BLaER1 (cell line): ENCODE data around the gene SORBS2.
A peak's percentile ranks its signal among the peaks of the same experiment; 100 is the strongest.

Experiments
- H3K27ac ChIP-seq: shearing (Covaris generic); formaldehyde crosslinking; 2 replicates; pipeline ENCODE4 v1.8.1; 2022
- H3K27me3 ChIP-seq: shearing (Covaris generic); formaldehyde crosslinking; 2 replicates; pipeline ENCODE4 v1.8.1; 2022
- H3K36me3 ChIP-seq: shearing (Covaris generic); formaldehyde crosslinking; 2 replicates; pipeline ENCODE4 v1.8.1; 2022
- H3K4me1 ChIP-seq: shearing (Covaris generic); formaldehyde crosslinking; 2 replicates; pipeline ENCODE4 v1.8.1; 2022
- H3K4me2 ChIP-seq: shearing (Covaris generic); formaldehyde crosslinking; 2 replicates; pipeline ENCODE4 v1.8.1; 2022
- H3K4me3 ChIP-seq: shearing (Covaris generic); formaldehyde crosslinking; 2 replicates; pipeline ENCODE4 v1.8.1; 2022
- H3K9ac ChIP-seq: shearing (Covaris generic); formaldehyde crosslinking; 2 replicates; pipeline ENCODE4 v1.8.1; 2022
- H3K9me3 ChIP-seq: shearing (Covaris generic); formaldehyde crosslinking; 2 replicates; pipeline ENCODE4 v1.8.1; 2022
- H4K20me1 ChIP-seq: shearing (Covaris generic); formaldehyde crosslinking; 2 replicates; pipeline ENCODE4 v1.8.1; 2022
- Cebpa-rat ChIP-seq: shearing (Covaris generic); IDR thresholded peaks from 2 replicates; pipeline ENCODE4 v1.8.1; 2022

The SORBS2 gene

DNA sequence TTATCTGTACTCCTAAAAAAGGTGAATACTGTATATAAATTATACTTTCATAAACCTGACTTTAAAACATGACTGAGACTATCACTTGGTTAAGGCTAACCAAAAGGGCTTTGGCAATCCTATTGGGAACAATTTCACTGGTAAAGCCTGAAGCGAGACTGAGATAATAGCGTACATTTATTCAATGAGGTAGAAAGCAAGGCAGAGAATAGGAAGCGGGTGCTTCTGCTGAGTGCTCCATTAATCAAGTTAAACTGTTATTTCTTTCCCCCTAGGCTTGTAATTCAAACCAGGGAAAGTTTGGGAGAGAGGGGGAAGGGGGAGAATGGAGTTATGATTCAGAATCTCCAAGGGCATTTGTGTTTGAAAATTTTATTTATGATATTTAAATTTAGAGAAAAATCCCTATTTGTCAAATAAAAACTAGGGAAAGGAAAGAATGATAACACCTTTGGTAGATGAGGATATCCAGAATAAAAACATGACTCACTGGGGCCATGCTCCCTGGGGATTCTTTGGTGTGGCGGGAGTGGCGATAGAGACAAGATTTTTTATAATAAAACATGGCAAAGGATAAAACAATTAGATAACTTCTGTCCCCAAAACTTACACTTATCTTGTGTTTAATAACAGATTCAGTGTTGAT, 34.6 kb upstream of the SORBS2 start:
- Histone ChIP-seq H3K4me1 (no peaks in the 10 kb centered on the region), H3K9me3 (peaks cover 11% of the 10 kb centered on the region), H3K27ac (no peak overlapping the region), H3K36me3 (no peaks in the 10 kb centered on the region), H3K27me3 (no peaks in the 10 kb centered on the region), H3K4me3 (no peak overlapping the region), H4K20me1 (no peaks in the 10 kb centered on the region), H3K4me2 (no peak overlapping the region), H3K9ac (no peak overlapping the region)
- TF ChIP-seq Cebpa-rat = no peak

DNA sequence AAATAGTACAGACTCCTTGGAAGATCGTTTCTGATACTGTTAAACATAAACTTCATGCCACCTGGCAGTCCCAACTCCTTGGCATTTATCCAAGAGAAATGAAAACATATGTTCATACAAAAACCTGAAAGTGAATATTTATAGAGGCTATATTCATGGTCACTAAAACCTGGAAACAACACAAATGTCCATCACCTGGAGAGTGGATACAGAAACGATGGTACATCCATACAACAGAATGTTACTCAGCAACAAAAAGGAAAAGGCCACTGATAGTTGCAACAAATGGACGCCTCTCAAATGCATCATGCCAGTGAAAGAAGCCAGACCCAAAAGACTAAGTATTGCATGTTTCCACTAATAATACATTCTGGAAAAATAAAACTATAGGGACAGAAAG, 34.0 kb upstream of the SORBS2 start:
- H4K20me1 ChIP-seq = no peaks in the 10 kb centered on the region
- H3K4me2 ChIP-seq = no peak overlapping the region
- no peak overlapping the region for H3K27ac ChIP-seq
- H3K4me1 ChIP-seq = no peaks in the 10 kb centered on the region
- TF ChIP-seq Cebpa-rat = no peak
- H3K9ac ChIP-seq = no peak overlapping the region
- H3K27me3 ChIP-seq = no peaks in the 10 kb centered on the region
- no peak overlapping the region for H3K4me3 ChIP-seq
- H3K36me3 ChIP-seq = no peaks in the 10 kb centered on the region
- H3K9me3 ChIP-seq = peaks cover 7% of the 10 kb centered on the region

DNA sequence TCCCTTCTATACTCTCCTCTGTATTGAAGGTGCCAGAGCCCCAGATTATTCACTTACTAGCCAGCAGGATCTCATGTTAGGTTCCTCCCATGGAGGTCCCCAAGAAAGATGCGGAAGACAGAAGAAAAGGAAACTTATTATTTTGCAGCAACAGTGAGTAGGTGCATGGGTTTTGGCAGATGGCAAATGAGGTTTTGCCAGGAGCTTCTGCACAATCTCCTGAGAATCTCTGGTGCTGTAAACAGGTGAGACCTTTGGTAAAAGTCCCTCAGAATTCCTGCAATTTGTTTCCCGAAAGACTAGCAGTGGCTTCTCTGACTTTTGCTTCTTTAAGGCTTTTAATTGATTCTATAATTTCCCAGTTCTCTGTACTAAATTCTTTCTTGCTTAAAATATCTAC, 29.5 kb upstream of the SORBS2 start:
- Histone ChIP-seq H3K36me3 (no peaks in the 10 kb centered on the region), H3K27ac (no peak overlapping the region), H3K9ac (no peak overlapping the region), H3K9me3 (no peaks in the 10 kb centered on the region), H3K4me3 (no peak overlapping the region), H3K27me3 (no peaks in the 10 kb centered on the region), H3K4me2 (no peak overlapping the region), H3K4me1 (peaks cover 15% of the 10 kb centered on the region), H4K20me1 (no peaks in the 10 kb centered on the region)
- TF ChIP-seq Cebpa-rat = no peak

DNA sequence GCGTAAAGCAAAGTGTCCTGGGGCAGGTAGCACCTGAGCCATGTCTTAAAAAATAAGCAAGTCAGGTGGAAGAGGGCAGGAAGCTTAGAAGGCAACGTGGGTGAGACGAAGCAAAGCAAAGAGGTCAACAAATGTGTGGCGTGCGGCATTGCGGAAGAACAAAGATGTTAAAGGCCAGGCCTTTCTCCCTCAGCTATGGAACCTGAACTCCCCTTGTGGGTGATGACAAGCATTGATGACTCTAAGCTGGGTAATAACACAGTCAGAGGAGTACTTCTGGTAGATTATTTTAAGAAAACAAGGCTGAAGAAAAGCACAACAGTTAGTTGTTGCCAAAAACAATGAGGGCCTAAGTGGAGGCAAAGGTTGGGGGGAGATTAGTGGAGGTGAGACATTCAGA, 29.0 kb upstream of the SORBS2 start:
- no peaks in the 10 kb centered on the region for H3K9me3 ChIP-seq
- H3K4me1 ChIP-seq = peaks cover 20% of the 10 kb centered on the region
- H3K4me3 ChIP-seq = no peak overlapping the region
- no peaks in the 10 kb centered on the region for H4K20me1 ChIP-seq
- H3K36me3 ChIP-seq = no peaks in the 10 kb centered on the region
- H3K27ac ChIP-seq = no peak overlapping the region
- no peak overlapping the region for H3K9ac ChIP-seq
- no peak overlapping the region for H3K4me2 ChIP-seq
- H3K27me3 ChIP-seq = no peaks in the 10 kb centered on the region
- TF ChIP-seq Cebpa-rat = no peak

DNA sequence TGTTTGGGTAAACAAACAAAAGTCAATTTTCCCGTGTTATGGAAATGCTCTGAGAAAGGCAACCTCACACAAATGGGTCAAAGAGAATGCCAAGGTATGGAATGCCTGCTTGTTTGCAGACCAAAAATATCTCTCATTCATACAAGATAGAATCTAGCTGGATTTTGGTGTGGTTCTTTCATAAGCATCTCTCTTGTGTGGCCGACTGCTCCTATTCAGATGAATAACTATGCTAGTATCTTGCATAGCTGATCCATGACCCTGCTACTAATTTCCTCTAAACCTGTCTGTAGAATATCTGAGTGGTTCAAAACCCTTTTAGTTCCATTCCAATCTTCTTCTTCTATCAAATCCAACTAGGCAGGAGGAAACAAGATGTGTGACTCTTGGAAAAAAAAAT, 28.2 kb upstream of the SORBS2 start:
- TF ChIP-seq Cebpa-rat = no peak
- Histone ChIP-seq H3K9ac (no peak overlapping the region), H3K4me3 (no peak overlapping the region), H3K27me3 (no peaks in the 10 kb centered on the region), H3K4me1 (peaks cover 22% of the 10 kb centered on the region), H3K27ac (no peak overlapping the region), H3K36me3 (no peaks in the 10 kb centered on the region), H3K4me2 (no peak overlapping the region), H3K9me3 (no peaks in the 10 kb centered on the region), H4K20me1 (no peaks in the 10 kb centered on the region)

DNA sequence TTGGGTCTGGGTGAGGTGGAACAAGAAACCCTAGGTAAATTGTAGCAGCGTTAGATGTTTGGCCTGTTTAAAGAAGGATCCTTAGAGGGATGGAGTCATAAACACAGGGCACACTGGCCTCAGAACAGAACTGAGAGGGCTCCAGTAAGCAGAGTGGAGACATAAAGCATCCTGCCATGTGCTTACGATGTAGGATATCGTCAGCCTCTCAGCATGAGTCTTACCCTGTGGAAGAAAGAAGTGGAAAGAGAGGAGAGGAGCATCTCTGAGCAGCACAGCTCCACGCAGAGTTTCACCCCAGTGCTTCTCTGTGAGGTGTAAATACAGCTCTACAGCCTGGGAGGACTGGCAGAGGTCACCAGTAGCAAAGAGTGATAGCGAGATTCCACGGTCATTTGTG, 27.8 kb upstream of the SORBS2 start:
- no peaks in the 10 kb centered on the region for H3K9me3 ChIP-seq
- H3K4me1 ChIP-seq = peaks cover 22% of the 10 kb centered on the region
- H3K27ac ChIP-seq = no peak overlapping the region
- TF ChIP-seq Cebpa-rat = no peak
- H4K20me1 ChIP-seq = no peaks in the 10 kb centered on the region
- H3K27me3 ChIP-seq = no peaks in the 10 kb centered on the region
- H3K9ac ChIP-seq = no peak overlapping the region
- no peak overlapping the region for H3K4me2 ChIP-seq
- H3K36me3 ChIP-seq = no peaks in the 10 kb centered on the region
- H3K4me3 ChIP-seq = no peak overlapping the region

DNA sequence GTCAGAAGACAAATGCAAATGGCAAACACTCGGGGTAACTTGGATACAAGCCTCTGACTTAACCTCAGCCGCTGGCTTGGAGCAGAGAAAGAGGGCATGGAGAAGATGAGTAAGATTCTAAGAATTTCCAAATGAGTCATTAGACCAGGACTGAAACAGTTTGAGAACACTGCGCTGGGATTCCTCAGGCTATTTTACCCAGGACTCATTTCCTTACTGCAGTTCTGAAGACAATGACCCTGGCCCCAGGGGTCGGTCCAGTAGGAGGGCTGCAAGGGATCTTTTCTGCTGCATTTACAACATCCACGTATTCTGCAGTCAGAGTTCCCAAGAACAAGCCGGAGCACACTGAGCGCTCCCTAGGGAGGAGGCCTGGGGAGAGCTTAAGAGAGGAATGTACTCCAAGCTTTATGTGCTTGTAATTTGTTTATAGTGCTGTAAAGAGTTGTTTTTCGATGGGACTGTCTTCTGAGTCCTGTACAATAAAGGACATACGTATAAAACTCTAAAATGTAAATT, 27.3 kb upstream of the SORBS2 start:
- Histone ChIP-seq H3K9ac (no peak overlapping the region), H4K20me1 (no peaks in the 10 kb centered on the region), H3K4me2 (no peak overlapping the region), H3K9me3 (no peaks in the 10 kb centered on the region), H3K27me3 (no peaks in the 10 kb centered on the region), H3K36me3 (no peaks in the 10 kb centered on the region), H3K4me3 (no peak overlapping the region), H3K4me1 (peaks cover 22% of the 10 kb centered on the region), H3K27ac (no peak overlapping the region)
- no peak for TF ChIP-seq Cebpa-rat

DNA sequence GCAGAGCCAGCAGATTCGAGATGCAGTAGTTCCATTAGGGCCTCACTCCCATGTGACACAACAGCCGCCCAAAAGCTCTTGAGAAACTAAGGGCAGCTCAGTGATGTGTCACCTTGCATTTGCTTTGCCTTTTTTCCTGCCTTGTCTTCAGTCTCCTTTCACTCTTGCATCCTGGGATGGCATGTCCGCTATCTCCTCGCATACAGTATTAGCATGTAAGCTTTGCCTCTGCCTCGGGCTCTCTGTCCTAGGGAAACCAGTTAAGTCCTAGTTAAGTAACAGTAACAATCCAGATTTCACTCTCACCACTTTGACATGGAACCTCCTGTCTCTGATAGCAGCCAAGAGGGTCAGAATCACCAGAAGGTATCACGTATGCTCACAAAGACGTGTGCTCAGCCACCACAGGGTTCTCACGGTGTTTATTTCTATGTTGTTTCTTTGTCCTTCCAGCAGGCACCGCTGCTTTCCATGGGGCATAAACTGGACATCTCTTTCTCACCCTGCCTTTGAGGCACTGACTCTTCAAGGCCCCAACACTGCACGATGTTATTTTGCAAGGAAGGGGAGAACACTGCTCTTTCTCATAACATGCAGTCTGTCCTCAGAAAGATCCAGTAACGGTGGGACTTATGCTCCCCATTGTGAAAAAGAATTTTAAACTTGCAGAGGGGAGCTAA, 26.7 kb upstream of the SORBS2 start:
- Histone ChIP-seq H3K4me3 (no peak overlapping the region), H3K27me3 (no peaks in the 10 kb centered on the region), H3K4me1 (peaks cover 22% of the 10 kb centered on the region), H3K9ac (no peak overlapping the region), H3K4me2 (peak overlapping the region; percentile 36; the same call in 1 of the 2 replicates), H3K36me3 (no peaks in the 10 kb centered on the region), H3K27ac (no peak overlapping the region), H4K20me1 (no peaks in the 10 kb centered on the region), H3K9me3 (no peaks in the 10 kb centered on the region)
- TF ChIP-seq Cebpa-rat = no peak

DNA sequence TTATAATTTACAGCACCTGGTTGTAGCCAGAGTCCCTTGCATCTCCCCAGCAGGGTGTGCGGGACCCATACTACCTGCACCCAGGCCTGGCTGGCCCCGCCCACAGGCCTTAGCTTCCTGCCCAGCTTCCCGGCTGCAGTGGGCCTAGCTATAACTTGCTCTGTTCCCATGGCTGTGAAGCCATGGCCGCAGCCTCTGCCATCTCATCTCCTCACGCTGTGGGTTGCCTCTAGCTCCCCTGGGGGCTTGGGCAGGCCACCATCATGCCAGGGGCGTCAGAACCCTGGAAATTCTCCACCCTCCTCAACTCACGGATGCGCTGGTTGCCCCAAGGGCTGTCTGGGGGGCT, 26.1 kb upstream of the SORBS2 start:
- no peak overlapping the region for H3K27ac ChIP-seq
- H4K20me1 ChIP-seq = no peaks in the 10 kb centered on the region
- no peak overlapping the region for H3K9ac ChIP-seq
- TF ChIP-seq Cebpa-rat = no peak
- H3K4me3 ChIP-seq = no peak overlapping the region
- H3K9me3 ChIP-seq = no peaks in the 10 kb centered on the region
- peaks cover 22% of the 10 kb centered on the region for H3K4me1 ChIP-seq
- H3K4me2 ChIP-seq = peak overlapping the region; percentile 36
- H3K36me3 ChIP-seq = no peaks in the 10 kb centered on the region
- no peaks in the 10 kb centered on the region for H3K27me3 ChIP-seq

DNA sequence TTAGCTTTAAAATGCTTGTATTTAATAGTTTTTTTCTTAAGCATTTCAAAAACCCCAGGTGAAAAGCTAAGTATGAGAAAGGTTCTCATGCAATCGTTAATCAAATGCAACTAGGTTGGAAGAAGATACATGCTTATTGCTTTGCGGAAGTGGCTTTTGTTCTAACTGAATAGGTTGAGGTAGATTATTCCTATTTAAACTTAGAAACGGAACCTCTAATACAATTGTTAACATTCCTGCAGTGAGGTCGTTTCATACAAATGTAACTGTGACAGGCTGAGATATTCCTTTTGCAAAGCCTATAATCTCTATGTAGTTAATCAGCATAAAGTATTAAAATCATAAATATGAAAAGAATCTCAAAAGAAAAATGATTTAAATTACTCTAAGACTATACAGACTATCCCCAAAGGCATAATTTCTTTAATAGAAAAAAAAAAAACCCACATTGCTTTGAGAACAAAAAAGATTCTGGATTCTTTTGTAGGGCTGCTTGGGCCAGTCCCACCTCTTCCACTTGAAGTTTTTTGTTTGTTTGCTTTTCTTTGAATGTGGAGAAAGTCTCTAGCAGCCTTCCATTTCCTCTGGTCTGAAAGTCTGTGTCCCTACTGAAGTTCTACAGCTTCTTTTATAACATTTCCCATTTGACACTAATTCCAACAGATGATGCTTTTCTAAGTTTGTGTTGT, 25.6 kb upstream of the SORBS2 start:
- H3K27me3 ChIP-seq = no peaks in the 10 kb centered on the region
- no peaks in the 10 kb centered on the region for H4K20me1 ChIP-seq
- H3K9me3 ChIP-seq = no peaks in the 10 kb centered on the region
- peak overlapping the region; percentile 36 for H3K4me2 ChIP-seq
- peaks cover 22% of the 10 kb centered on the region for H3K4me1 ChIP-seq
- no peak for TF ChIP-seq Cebpa-rat
- H3K4me3 ChIP-seq = no peak overlapping the region
- no peaks in the 10 kb centered on the region for H3K36me3 ChIP-seq
- no peak overlapping the region for H3K27ac ChIP-seq
- no peak overlapping the region for H3K9ac ChIP-seq
